GM19238 (cell line): Measurements from ENCODE around the gene DNAJC5.
A peak's percentile ranks its signal among the peaks of the same experiment; 100 is the strongest.
"Not testable (repeated sequence)": the region's sequence is repeated elsewhere in the genome, so short reads cannot be mapped to it uniquely, and the experiment has no call there.

ENCODE experiments used
- DNase-seq: peaks from one replicate; pipeline ENCODE4 v3.0.0; 2011; ENCODE audit warnings: low spot score; ENCODE audit not compliant: insufficient read length

The DNAJC5 gene

DNA sequence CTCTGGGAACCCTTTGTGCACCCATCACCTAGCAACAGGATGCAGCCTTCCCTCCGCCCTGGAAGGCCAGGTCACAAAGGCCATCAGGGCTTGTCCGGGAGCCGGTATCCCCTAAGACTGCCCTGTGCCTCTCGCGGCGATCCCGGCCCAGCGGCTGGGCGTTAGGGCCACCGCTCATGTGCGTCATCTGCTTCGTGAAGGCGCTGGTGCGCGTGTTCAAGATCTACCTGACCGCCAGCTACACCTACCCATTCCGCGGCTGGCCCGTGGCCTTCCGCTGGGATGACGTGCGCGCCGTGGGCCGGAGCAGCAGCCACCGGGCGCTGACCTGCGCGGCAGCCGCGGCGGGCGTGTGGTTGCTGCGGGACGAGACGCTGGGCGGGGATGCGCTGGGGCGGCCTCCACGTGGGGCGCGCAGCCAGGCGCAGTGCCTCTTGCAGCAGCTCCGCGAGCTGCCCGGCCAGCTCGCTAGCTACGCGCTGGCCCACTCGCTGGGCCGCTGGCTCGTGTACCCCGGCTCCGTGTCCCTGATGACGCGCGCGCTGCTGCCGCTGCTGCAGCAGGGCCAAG, 33.5 kb upstream of the DNAJC5 start, which contains the start of gene ABHD16B:
TSS of gene ABHD16B (plus strand) at position 134 of the 570 bp plus-strand sequence. CDS start at position 177, 43 bp downstream.
- DNase-seq = no peak

DNA sequence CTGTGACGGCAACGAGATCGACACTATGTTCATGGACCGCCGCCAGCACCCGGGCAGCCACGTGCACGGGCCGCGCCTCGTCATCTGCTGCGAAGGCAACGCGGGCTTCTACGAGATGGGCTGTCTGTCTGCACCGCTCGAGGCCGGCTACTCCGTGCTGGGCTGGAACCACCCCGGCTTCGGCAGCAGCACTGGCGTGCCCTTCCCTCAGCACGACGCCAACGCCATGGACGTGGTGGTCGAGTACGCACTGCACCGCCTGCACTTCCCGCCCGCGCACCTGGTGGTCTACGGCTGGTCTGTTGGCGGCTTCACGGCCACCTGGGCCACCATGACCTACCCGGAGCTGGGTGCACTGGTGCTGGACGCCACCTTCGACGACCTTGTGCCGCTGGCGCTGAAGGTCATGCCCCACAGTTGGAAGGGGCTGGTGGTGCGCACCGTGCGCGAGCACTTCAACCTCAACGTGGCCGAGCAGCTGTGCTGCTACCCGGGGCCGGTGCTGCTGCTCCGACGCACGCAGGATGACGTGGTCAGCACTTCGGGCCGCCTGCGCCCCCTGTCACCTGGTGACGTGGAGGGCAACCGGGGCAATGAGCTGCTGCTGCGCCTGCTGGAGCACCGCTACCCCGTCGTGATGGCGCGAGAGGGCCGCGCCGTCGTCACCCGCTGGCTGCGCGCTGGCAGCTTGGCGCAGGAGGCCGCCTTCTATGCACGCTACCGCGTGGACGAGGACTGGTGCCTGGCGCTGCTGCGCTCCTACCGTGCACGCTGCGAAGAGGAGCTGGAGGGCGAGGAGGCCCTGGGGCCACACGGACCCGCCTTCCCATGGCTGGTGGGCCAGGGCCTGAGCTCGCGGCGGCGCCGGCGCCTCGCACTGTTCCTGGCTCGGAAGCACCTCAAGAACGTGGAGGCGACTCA, 32.7 kb upstream of the DNAJC5 start:
- no peak for DNase-seq

DNA sequence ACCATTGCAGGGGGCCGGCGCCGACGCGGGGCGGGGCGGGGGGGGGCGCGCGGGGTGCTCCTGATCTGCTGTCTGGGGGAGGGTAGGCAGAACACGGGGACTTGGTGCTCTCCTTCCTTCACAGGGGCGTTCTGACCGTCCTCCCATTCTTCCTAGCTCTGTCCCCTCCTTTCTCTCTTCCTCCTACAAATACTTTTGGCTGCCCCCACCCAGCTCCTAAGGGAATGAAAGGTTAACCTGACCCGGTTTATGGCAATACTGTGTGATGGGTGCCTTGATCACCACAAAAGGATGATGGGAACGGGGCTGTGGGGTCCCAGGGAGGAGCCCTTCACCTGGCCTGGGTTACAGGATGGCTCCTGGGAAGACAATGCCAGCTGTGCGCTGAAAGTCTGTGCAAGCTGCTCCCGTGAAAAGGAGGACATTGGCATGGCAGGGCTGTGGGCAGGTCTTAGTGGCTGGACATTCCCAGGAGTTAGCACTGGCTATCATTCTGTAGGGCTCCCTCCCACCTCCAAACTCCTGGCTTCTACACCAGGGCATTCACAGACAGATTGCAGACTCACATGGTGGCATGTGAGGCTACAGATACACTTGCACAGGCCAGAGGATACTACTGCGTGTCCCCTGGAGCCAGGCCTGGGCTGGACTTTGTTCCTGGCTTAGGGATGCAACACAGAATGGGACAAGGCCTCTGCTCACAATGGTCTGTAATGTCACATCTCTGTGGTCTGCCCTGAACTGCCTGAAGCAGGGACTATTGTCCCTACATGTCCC, 31.7 kb upstream of the DNAJC5 start:
- DNase-seq = no peak

DNA sequence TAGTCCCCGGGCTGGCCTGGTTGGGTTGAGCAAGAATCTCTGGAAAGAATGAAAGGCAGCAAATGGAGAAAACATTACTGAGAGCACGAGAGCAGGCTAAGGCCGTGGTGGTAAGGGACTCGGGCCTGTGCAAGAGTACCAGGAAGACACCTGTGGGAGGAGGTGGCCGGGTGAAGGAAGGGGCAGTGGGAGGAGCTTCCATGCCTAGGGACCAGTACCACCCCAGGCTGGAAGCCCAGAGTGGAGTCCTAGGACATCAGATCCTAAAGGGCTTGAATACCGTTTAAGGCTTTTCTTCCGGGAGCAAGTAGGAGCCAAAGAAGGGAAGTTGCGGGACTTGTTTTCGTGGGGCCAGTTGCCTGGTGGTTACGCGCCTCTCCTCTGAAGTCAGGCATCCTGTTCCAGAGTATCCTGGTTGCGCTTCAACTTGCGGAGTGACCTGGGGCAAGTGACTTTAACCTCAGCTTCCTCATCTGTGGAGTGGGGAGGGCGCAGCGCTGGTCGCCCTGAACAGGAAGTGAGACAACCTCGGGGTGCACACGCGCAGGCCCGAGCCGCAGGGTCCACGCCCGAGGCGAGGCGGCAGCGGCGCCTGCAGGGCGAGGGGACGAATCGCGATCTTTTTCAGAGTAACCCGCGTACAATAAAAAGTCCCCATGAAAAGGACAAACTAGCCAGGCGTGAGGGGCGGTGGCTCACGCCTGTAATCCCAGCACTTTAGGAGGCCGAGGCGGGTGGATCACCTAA, 31.0 kb upstream of the DNAJC5 start:
- DNase-seq = peak; percentile 95

DNA sequence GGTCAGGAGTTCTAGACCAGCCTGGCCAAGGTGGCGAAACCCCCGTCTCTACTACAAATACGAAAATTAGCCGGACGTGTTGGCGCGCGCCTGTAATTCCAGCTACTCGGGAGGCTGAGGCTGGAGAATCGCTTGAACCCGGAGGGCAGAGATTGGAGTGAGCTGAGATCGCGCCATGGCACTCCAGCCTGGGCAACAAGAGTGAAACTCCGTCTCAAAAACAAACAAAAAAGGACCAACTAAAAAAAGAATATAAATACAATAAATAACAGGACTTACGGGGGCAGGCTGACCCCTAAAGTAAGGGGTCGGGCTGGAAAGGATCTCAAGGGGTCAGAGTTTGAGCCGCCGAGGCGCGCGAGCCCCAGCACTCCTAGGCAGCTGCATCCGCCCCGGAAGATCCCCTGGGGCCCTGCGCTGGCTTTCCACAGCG, 30.4 kb upstream of the DNAJC5 start:
- DNase-seq = no peak

DNA sequence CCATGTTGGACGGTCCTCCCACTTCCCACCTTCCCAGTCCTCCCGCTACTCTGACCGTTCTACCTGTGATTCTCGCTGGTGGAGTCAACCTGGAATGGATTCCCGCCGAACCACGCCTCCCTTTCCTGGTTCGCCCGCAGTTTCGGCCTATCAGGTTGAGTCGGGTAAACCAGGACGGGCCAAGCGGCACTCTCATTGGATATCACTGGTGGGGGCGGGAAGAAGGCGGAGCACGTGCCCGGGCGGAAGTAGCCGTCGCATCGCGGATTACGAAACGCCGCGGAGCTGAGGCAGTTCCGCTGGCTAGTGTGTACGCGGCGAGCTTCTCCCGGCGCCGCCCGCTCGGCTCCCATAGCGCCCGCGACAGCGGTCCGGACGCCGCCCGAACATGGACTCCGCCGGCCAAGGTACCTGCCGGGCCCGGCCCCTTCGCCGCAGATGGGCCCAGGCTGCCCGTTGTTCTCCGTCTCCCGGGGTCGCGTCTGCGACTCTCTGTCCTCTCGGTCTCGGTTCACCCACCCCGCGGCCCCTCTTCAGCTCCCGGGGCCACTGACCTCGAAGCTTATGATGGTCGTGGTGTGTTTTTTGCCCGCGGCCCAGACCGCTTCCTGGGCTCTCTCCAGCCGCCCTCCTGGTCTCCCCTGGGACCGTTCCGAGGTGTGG, 29.8 kb upstream of the DNAJC5 start, which contains the start of gene TPD52L2:
TSS of gene TPD52L2 (plus strand) at position 293 of the 663 bp plus-strand sequence. CDS start at position 389, 96 bp downstream.
- DNase-seq = peak; percentile 98

DNA sequence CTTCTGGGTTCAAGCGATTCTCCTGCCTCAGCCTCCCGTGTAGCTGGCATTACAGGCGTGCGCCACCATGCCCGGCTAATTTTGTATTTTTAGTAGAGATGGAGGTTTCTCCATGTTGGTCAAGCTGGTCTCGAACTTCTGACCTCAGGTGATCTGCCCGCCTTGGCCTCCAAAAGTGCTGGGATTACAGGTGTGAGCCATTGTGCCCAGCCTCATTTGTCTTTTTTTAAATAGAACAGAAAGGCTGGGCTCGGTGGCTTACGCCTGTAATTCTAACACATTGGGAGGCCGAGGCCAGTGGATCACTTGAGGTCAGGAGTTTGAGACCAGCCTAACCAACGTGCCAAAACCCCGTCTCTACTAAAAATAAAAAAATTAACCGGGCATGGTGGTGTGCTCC, 27.9 kb upstream of the DNAJC5 start:
- DNase-seq = not testable (repeated sequence)

DNA sequence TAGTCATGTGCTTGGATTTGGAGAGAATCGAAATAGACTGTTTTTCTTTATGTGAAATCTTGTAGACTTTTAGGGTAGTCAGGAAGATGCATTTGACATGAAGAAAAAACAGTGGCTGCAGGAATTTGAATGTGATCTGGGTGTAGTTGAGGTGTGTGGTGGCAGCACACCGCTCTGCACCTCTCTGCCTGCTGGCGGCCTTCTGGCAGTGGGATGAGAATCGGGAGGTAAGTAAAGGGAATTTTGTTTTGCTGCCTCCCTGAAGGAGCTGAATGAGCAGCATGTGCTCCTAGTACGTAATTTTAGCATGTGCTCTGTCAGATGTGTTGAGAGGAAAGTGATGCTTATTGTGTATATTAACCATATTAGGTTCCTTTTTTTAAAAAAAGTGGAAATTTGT, 26.7 kb upstream of the DNAJC5 start:
- no peak for DNase-seq

DNA sequence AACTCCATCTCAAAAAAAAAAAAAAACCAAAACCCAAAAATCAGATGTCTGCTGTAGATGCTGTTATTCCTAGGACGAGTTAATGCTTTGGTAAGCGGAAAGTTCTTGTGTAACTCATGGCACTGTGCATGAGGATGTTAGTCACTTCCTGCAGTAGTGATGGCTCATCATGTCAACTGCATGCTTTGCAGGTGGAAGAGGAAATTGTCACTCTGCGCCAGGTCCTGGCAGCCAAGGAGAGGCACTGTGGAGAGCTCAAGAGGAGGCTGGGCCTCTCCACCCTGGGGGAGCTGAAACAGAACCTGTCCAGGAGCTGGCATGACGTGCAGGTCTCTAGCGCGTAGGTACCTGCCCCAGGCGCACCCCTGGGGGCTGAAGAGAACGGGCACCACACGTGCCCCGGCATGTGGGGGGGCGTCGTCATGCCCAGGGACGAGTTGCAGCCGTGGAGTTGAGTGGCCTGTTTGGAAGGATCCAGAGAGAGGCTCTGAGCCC, 21.4 kb upstream of the DNAJC5 start:
- DNase-seq = no peak

DNA sequence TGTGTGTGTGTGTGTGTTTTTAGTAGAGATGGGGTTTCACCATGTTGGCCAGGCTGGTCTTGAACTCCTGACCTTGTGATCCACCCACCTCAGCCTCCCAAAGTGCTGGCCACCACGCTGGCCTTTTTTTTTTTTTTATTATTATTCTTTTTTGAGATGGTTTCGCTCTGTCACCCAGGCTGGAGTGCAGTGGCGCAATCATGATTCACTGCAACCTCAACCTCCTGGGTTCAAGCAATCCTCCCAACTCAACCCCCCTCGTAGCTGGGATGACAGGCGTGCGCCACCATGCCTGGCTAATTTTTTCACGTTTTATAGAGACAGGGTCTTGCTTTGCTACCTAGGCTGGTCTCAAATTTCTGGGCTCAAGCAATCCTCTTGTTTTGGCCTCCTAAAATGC, 20.7 kb upstream of the DNAJC5 start:
- not testable (repeated sequence) for DNase-seq

DNA sequence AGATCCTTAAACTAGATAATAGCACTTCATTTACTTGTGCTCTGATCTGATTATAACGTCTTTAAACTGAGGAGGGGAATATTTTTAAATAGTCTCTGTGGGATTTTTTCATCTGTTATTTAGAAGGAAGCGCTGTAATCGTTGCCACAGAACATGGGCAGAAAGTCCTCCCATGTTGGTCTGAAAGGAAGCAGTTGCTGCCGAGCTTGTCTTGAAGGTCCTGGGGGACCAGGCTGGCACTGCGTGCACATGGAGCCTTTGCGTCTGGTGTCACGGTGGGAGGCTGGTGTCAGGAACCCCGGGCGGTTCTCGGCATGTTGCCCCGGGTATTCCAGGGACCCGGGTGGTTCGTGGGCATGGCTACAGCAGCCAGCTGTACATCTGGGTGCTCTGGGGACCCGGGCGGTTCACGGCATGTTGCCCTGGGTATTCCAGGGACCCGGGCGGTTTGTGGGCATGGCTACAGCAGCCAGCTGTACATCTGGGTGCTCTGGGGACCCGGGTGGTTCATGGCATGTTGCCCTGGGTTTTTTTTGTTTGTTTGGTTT, 18.4 kb upstream of the DNAJC5 start:
- no peak for DNase-seq

DNA sequence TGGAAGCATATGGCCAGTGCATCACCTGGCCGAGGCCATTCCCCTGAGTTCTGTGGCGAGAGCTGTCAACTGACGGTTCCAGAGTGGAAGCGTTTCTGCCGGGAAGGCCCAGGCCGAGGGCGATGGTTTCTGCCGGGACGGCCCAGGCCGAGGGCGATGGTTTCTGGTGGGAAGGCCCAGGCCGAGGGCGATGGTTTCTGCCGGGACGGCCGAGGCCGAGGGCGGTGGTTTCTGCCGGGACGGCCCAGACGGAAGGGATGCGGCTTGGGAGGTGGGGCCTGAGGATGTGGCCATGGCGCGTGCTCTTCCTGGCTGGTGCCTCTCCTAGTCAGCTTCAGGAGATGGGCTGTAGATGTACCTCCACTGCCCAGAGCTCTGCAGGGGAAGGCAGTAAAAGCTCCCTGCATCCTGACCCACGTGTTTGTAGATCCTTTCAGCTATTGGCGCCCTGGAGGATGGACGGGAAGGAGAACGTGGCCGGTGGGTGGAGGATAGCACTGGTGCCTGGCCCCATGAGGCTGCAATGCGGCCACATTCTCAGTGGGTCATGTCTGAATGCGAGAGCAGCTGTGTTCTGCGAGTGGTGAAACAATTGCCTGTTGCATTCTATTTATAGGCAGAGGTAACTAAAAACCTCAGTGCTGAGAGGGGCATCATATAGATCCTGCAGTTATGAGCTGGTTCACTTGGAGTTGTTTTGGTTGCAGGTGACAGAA, 17.0 kb upstream of the DNAJC5 start:
- DNase-seq = no peak

DNA sequence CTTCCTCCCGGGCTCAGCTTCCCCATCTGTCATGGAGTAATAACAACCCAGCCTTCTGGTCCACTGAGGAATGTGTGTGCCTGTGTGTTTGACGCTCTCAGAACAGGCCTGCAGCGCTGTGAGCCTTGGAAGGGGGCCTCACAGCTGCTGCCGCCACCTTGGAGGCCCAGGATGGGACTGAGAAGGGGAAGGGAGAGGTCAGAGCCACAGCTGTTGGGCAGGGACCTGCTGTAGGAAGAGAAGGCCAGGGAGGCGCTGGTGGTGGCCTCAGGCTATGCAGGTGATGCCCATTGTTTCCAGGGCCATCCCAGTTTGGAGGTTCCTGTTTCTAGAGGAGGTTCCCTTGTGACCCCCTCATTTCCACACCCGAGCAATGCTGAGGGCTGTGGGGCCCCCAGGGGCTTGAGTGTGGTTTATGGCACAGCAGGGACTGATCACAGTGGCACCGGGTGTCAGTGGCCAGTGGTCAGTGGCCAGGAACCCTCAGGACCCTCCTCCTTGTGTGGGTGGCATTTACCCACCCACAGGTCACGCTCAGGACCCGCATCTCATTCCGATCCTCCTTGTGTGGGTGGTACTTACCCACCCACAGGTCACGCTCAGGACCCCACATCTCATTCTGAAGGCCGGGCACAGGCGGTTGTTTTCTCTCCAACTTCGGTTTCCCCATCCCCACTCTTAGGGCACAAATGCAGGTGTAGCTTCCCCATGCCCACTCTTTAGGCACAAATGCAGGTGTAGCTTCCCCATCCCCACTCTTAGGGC, 15.8 kb upstream of the DNAJC5 start:
- no peak for DNase-seq

DNA sequence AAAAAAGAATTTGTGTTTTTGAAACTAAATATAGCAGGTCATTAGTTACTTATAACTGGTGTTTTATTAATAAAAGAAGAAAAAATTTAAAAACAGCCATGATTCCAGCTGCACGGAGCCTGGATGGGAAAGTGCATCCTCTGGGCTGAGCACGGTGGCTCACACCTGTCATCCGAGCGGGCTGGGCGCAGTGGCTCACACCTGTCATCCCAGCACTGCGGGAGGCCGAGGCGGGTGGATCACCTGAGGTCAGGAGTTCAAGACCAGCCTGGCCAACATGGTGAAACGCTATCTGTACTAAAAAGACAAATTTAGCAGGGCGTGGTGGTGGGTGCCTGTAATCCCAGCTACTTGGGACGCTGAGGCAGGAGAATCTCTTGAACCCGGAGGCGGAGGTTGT, 14.0 kb upstream of the DNAJC5 start:
- not testable (repeated sequence) for DNase-seq

DNA sequence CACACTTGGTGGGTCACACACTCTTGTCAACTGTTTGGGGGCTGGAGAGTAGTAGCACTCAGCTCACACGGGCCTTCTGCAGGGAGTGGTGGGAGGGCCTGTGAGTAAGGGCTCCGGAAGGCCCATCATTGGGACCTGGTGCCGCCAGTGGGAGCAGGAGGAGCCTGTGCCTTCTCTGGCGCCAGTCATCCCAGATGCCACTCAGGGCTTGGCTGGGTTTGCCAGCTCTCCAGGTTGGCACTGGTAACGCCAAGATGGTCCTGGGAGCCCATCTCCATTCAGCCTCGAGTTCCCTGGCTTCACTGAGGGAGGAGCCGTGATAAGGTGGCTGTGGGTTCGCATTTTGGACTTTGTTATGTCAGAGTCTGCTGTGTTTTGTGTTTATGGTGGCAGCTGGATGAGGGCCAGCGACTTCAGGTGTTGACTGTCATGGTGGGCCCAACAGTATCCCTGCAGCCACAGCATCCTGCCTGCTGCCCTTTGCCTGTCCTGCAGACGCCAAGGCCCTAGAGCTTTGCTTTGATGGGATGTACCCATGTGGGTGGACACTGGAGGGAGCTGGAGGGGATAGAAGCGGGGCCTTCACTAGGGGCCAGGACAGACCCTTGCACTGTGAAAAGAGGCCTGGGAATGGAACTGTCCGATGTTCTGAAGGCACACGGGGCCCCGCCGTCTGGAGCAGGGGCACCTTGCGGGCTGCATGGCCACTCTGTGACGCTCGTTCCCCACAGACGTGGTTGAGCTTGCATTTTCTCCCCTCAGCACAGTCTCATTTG, 13.3 kb upstream of the DNAJC5 start:
- no peak for DNase-seq

DNA sequence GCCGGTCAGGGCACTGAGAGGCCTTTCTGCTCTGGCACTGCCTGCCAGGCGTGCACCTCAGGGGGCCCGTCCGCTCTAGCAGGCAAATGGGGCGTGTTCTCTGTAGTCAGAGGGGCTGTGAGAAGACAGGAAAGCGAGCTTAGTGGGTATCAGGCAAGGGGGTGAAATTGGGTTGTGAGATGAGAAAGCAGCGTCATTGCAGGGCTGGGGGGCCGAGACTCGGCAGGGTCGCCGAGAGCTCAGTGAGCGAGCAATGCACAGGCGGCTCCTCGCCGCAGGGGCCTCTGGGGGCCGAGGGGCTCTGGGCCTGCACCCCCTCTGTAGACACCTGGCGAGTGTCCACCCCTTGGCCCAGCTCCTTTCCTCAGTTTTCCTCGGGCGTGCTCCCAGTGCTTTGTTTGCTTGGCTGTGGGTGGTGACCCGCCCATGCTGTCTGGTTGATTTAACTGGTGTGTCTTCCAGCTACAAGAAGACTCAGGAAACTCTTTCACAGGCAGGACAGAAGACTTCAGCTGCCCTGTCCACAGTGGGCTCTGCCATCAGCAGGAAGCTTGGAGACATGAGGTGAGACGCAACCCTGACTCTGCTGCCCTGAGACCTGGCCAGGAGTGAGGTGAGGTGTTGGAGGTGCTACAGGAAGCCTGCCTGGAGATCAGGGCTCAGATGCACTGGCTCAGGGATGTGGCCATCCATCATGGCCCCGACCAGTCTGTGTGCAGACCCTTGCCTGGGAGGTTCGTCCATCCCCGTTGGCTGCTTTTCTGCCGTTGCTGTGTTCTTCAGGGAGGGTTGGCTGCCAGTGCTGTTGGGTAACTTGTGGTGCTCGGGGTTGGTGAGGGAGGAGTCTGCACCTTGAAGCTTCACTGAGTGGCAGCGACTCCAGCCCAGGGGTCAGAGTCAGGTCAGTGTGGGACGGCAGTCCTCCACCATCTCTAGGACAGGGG, 12.4 kb upstream of the DNAJC5 start:
- DNase-seq = no peak

DNA sequence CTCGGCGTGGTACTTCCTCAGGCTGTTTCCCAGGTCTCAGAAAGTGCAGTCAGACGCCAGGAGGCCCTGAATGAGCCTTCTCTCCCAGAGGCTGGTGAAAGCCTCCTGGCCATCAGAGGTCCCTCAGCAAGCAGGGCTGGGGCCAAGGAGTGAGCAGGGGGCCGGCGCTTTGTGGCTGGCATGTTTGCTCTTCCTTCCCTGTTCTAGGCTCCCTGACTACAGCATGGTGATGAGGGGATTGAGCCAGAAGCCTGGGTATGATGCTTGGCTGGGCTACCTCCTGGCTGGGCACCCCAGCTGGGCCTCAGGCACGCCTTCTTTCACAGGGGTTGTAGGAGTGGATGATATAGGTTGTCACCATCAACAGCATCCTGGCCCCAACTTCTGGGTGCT, 11.7 kb upstream of the DNAJC5 start:
- DNase-seq = no peak
